ENCODE data around the gene ITPRIPL1. TPM values are rescaled to one million over a fixed set of nuclear protein-coding genes. Genes with fewer than 3 reads are reported as not detected.

The ITPRIPL1 gene
- total RNA-seq, 4 donors from 2014 or later, result 0.98 to 4.2 (median 2.2) TPM

GRCh38 chr2:96353606-96354101 lies 28.5 kb downstream of the ITPRIPL1 start:
- Histone ChIP-seq H3K4me1 (peaks cover 0 to 31% (median 0%) of the 10 kb centered on the region in 4 donors), H3K36me3 (no peaks in the 10 kb centered on the region), H3K27ac (peak overlapping the region in 2 of 4 donors; percentile 57 to 58), H3K27me3 (no peaks in the 10 kb centered on the region), H3K9me3 (no peaks in the 10 kb centered on the region), H3K4me3 (no peak overlapping the region)
- no peak for DNase-seq (ENCODE audit: low spot score in 2 of 2)
- 44 to 45% methylated on average over 4 of the region's 4 CpGs for WGBS, 2 donors
- TF ChIP-seq EP300 (IDR thresholded peaks at IDR 0.05) (peak in 1 of 2 donors; percentile 37), POLR2A (IDR thresholded peaks at IDR 0.05) (no peak), CTCF (IDR thresholded peaks at IDR 0.05) (no peak)

- Histone ChIP-seq H3K9me3 (no peaks in the 10 kb centered on the region), H3K27ac (peak overlapping the region in 2 of 4 donors; percentile 52 to 57), H3K27me3 (no peaks in the 10 kb centered on the region), H3K36me3 (no peaks in the 10 kb centered on the region), H3K4me1 (peaks cover 0 to 31% (median 0%) of the 10 kb centered on the region in 4 donors), H3K4me3 (no peak overlapping the region)
- DNase-seq (ENCODE audit: low spot score in 2 of 2), result no peak
- 91 to 92% methylated on average over 4 of the region's 4 CpGs for WGBS, 2 donors
- TF ChIP-seq POLR2A (IDR thresholded peaks at IDR 0.05), result no peak
- no peak for TF ChIP-seq CTCF (IDR thresholded peaks at IDR 0.05)
- no peak for TF ChIP-seq EP300 (IDR thresholded peaks at IDR 0.05)
Measured at GRCh38 chr2:96354492-96354891, 29.4 kb downstream of the ITPRIPL1 start.

- Histone ChIP-seq H3K27me3 (no peaks in the 10 kb centered on the region), H3K4me3 (no peak overlapping the region), H3K27ac (peak overlapping the region in 1 of 4 donors; percentile 33), H3K9me3 (no peaks in the 10 kb centered on the region), H3K36me3 (no peaks in the 10 kb centered on the region), H3K4me1 (peaks cover 0 to 31% (median 0%) of the 10 kb centered on the region in 4 donors)
- 35% methylated on average over 6 of the region's 6 CpGs for WGBS, 2 donors
- DNase-seq (ENCODE audit: low spot score in 2 of 2), result no peak
- TF ChIP-seq EP300 (IDR thresholded peaks at IDR 0.05) (peak in 1 of 2 donors; percentile 64), POLR2A (IDR thresholded peaks at IDR 0.05) (no peak), CTCF (IDR thresholded peaks at IDR 0.05) (no peak)
Measured at GRCh38 chr2:96356889-96357288, 31.8 kb downstream of the ITPRIPL1 start.

- TF ChIP-seq EP300 (IDR thresholded peaks at IDR 0.05), result no peak
- TF ChIP-seq CTCF (IDR thresholded peaks at IDR 0.05), result peak in 3 of 5 experiments; percentile 9 to 27 (median 9)
- no peak for TF ChIP-seq POLR2A (IDR thresholded peaks at IDR 0.05)
Measured at GRCh38 chr2:96359310-96359709, 34.2 kb downstream of the ITPRIPL1 start.

GRCh38 chr2:96359866-96360265 lies 34.7 kb downstream of the ITPRIPL1 start:
- DNase-seq (ENCODE audit: low spot score in 2 of 2), result no peak
- no peak for TF ChIP-seq EP300 (IDR thresholded peaks at IDR 0.05)
- TF ChIP-seq CTCF (IDR thresholded peaks at IDR 0.05), result no peak
- no peak for TF ChIP-seq POLR2A (IDR thresholded peaks at IDR 0.05)
- Histone ChIP-seq H3K27me3 (no peaks in the 10 kb centered on the region), H3K27ac (peak overlapping the region in 1 of 4 donors; percentile 2), H3K9me3 (no peaks in the 10 kb centered on the region), H3K4me3 (no peak overlapping the region), H3K36me3 (no peaks in the 10 kb centered on the region), H3K4me1 (peaks cover 0 to 12% (median 0%) of the 10 kb centered on the region in 4 donors)
- 66 to 77% methylated on average over 1 of the region's 1 CpG for WGBS, 2 donors

More at GRCh38 chr2:96359310-96359709, 34.2 kb downstream of the ITPRIPL1 start:
- no peaks in the 10 kb centered on the region for H3K9me3 ChIP-seq
- H3K27ac ChIP-seq, result peak overlapping the region in 1 of 4 donors; percentile 2
- H3K27me3 ChIP-seq, result no peaks in the 10 kb centered on the region
- H3K4me1 ChIP-seq, result peaks cover 0 to 14% (median 0%) of the 10 kb centered on the region in 4 donors
- H3K36me3 ChIP-seq, result no peaks in the 10 kb centered on the region
- 49 to 75% methylated on average over 2 of the region's 2 CpGs for WGBS, 2 donors
- H3K4me3 ChIP-seq, result no peak overlapping the region
- DNase-seq (ENCODE audit: low spot score in 2 of 2), result peak in 1 of 2 donors; percentile 27
